Measurements from ENCODE around the gene ITGB2.
A peak's percentile ranks its signal among the peaks of the same experiment; 100 is the strongest.
"Not testable (repeated sequence)": the region's sequence is repeated elsewhere in the genome, so short reads cannot be mapped to it uniquely, and the experiment has no call there.

ITGB2 gene

GRCh38 chr21:44940116-44940631, 19.5 kb upstream of the ITGB2 start:
- DNase-seq (ENCODE audit: low read depth) = no peak

- DNase-seq (ENCODE audit: low read depth) = peak; percentile 81
These were observed 18.9 kb upstream of the ITGB2 start, which contains the start of gene SLX9 for GRCh38 chr21:44939532-44940115. TSS of gene SLX9 (plus strand) at chr21:44940029. CDS start at chr21:44940058, 29 bp downstream.

- no peak for DNase-seq (ENCODE audit: low read depth)
These were observed 18.3 kb upstream of the ITGB2 start for GRCh38 chr21:44938772-44939531.

GRCh38 chr21:44935533-44935927, 14.8 kb upstream of the ITGB2 start:
- no peak for DNase-seq (ENCODE audit: low read depth)

- DNase-seq (ENCODE audit: low read depth) = no peak
These were observed 14.3 kb upstream of the ITGB2 start for GRCh38 chr21:44934797-44935532.

GRCh38 chr21:44934276-44934675, 13.6 kb upstream of the ITGB2 start:
- DNase-seq (ENCODE audit: low read depth) = no peak

- no peak for DNase-seq (ENCODE audit: low read depth)
These were observed 13.2 kb upstream of the ITGB2 start for GRCh38 chr21:44933918-44934260.

- no peak for DNase-seq (ENCODE audit: low read depth)
These were observed 12.7 kb upstream of the ITGB2 start for GRCh38 chr21:44933199-44933917.

GRCh38 chr21:44932408-44933181, 11.9 kb upstream of the ITGB2 start:
- no peak for DNase-seq (ENCODE audit: low read depth)

- no peak for DNase-seq (ENCODE audit: low read depth)
These were observed 11.1 kb upstream of the ITGB2 start for GRCh38 chr21:44931501-44932407.

GRCh38 chr21:44931137-44931500, 10.4 kb upstream of the ITGB2 start:
- DNase-seq (ENCODE audit: low read depth) = no peak

- DNase-seq (ENCODE audit: low read depth) = no peak
These were observed 9.9 kb upstream of the ITGB2 start for GRCh38 chr21:44930543-44930981.

GRCh38 chr21:44929799-44930542, 9.3 kb upstream of the ITGB2 start:
- no peak for DNase-seq (ENCODE audit: low read depth)

GRCh38 chr21:44929242-44929798, 8.6 kb upstream of the ITGB2 start:
- no peak for DNase-seq (ENCODE audit: low read depth)

- DNase-seq (ENCODE audit: low read depth) = not testable (repeated sequence)
These were observed 8.0 kb upstream of the ITGB2 start for GRCh38 chr21:44928500-44929241.

GRCh38 chr21:44927587-44928461, 7.1 kb upstream of the ITGB2 start:
- DNase-seq (ENCODE audit: low read depth) = peak; percentile 84

GRCh38 chr21:44927259-44927586, 6.5 kb upstream of the ITGB2 start:
- no peak for DNase-seq (ENCODE audit: low read depth)

Measured in activated T-cell treated with anti-CD3 and anti-CD28 coated beads for 24 hours (primary cell).